ENCODE data around the gene TMEM127.
"Not testable (repeated sequence)": the region's sequence is repeated elsewhere in the genome, so short reads cannot be mapped to it uniquely, and the experiment has no call there.

TMEM127 gene

GRCh38 chr2:96240341-96241038, 25.3 kb downstream of the TMEM127 start:
- FAIRE-seq: no peak

GRCh38 chr2:96239745-96240264, 26.0 kb downstream of the TMEM127 start:
- FAIRE-seq: no peak

- no peak for FAIRE-seq
Measured at GRCh38 chr2:96239091-96239490, 26.7 kb downstream of the TMEM127 start.

- FAIRE-seq: no peak
Measured at GRCh38 chr2:96238266-96238665, 27.5 kb downstream of the TMEM127 start.

GRCh38 chr2:96236882-96237281, 28.9 kb downstream of the TMEM127 start:
- no peak for FAIRE-seq

- no peak for FAIRE-seq
Measured at GRCh38 chr2:96233880-96234316, 31.9 kb downstream of the TMEM127 start.

- FAIRE-seq: no peak
Measured at GRCh38 chr2:96233436-96233835, 32.4 kb downstream of the TMEM127 start.

GRCh38 chr2:96231316-96231715, 34.5 kb downstream of the TMEM127 start:
- FAIRE-seq: no peak

- no peak for FAIRE-seq
Measured at GRCh38 chr2:96225016-96225533, 40.7 kb downstream of the TMEM127 start.

- not testable (repeated sequence) for FAIRE-seq
Measured at GRCh38 chr2:96221106-96221505, 44.7 kb downstream of the TMEM127 start.

GRCh38 chr2:96219959-96220358, 45.8 kb downstream of the TMEM127 start:
- FAIRE-seq: not testable (repeated sequence)

GRCh38 chr2:96218508-96219131, 47.2 kb downstream of the TMEM127 start:
- FAIRE-seq: no peak

- FAIRE-seq: no peak
Measured at GRCh38 chr2:96214554-96214953, 51.2 kb downstream of the TMEM127 start.

GRCh38 chr2:96213379-96213778, 52.4 kb downstream of the TMEM127 start:
- no peak for FAIRE-seq

- no peak for FAIRE-seq
Measured at GRCh38 chr2:96212339-96212738, 53.5 kb downstream of the TMEM127 start.

- FAIRE-seq: no peak
Measured at GRCh38 chr2:96209729-96210085, 56.1 kb downstream of the TMEM127 start.

- no peak for FAIRE-seq
Measured at GRCh38 chr2:96209011-96209728, 56.6 kb downstream of the TMEM127 start.

GRCh38 chr2:96208143-96209010, 57.4 kb downstream of the TMEM127 start, which contains the start of gene STARD7:
STARD7 (minus strand) TSS chr2:96208827; CDS start chr2:96208434, 393 bp downstream.
- peak; percentile 94 for FAIRE-seq

- FAIRE-seq: no peak
Measured at GRCh38 chr2:96207774-96208142, 58.0 kb downstream of the TMEM127 start.

- no peak for FAIRE-seq
Measured at GRCh38 chr2:96207073-96207773, 58.6 kb downstream of the TMEM127 start.

- FAIRE-seq: no peak
Measured at GRCh38 chr2:96205888-96206287, 59.9 kb downstream of the TMEM127 start.
